ENCODE measurements around the gene KCNMA1. TPM values are rescaled to one million over a fixed set of nuclear protein-coding genes. Genes with fewer than 3 reads are reported as not detected.

The KCNMA1 gene
- polyA plus RNA-seq, 4 donors, result 2.7 to 8.6 (median 7.7) TPM

- WGBS, 3 donors, result 59 to 72% (median 71%) methylated on average over 2 of the region's 2 CpGs
- FAIRE-seq (no peak), DNase-seq (no peak)
- Histone ChIP-seq H3K4me1 (ENCODE audit: control insufficient read depth in 3 of 3, insufficient read depth in 2 of 3, low read depth in 1 of 3, low read length in 2 of 3) (no peaks in the 10 kb centered on the region), H3K9me3 (ENCODE audit: control insufficient read depth in 2 of 2, insufficient read depth in 1 of 2, low read depth in 1 of 2, low read length in 1 of 2) (no peaks in the 10 kb centered on the region), H3K4me3 (ENCODE audit: low read depth in 1 of 3, low read length in 3 of 3) (no peak overlapping the region), H3K27me3 (ENCODE audit: control insufficient read depth in 3 of 3, insufficient read depth in 3 of 3, low read length in 3 of 3) (no peaks in the 10 kb centered on the region), H3K27ac (ENCODE audit: low read depth in 1 of 3, low read length in 2 of 3) (no peak overlapping the region), H3K36me3 (ENCODE audit: control insufficient read depth in 3 of 3, insufficient read depth in 2 of 3, low read depth in 1 of 3, low read length in 3 of 3) (no peaks in the 10 kb centered on the region)
Observed at GRCh38 chr10:77398558-77398957, 239.1 kb downstream of the KCNMA1 start.

GRCh38 chr10:77397103-77397502, 240.5 kb downstream of the KCNMA1 start:
- Histone ChIP-seq H3K27me3 (ENCODE audit: control insufficient read depth in 3 of 3, insufficient read depth in 3 of 3, low read length in 3 of 3) (no peaks in the 10 kb centered on the region), H3K36me3 (ENCODE audit: control insufficient read depth in 3 of 3, insufficient read depth in 2 of 3, low read depth in 1 of 3, low read length in 3 of 3) (no peaks in the 10 kb centered on the region), H3K4me3 (ENCODE audit: low read depth in 1 of 3, low read length in 3 of 3) (no peak overlapping the region), H3K4me1 (ENCODE audit: control insufficient read depth in 3 of 3, insufficient read depth in 2 of 3, low read depth in 1 of 3, low read length in 2 of 3) (no peaks in the 10 kb centered on the region), H3K9me3 (ENCODE audit: control insufficient read depth in 2 of 2, insufficient read depth in 1 of 2, low read depth in 1 of 2, low read length in 1 of 2) (no peaks in the 10 kb centered on the region), H3K27ac (ENCODE audit: low read depth in 1 of 3, low read length in 2 of 3) (no peak overlapping the region)
- DNase-seq, result no peak
- WGBS, 3 donors, result 82 to 88% (median 83%) methylated on average over 4 of the region's 4 CpGs
- FAIRE-seq, result no peak

- FAIRE-seq, result no peak
- no peaks in the 10 kb centered on the region for H3K27me3 ChIP-seq (ENCODE audit: control insufficient read depth in 3 of 3, insufficient read depth in 3 of 3, low read length in 3 of 3)
- no peak for DNase-seq
- no peak overlapping the region for H3K4me3 ChIP-seq (ENCODE audit: low read depth in 1 of 3, low read length in 3 of 3)
- peaks cover 0 to 3% (median 0%) of the 10 kb centered on the region in 3 donors for H3K4me1 ChIP-seq (ENCODE audit: control insufficient read depth in 3 of 3, insufficient read depth in 2 of 3, low read depth in 1 of 3, low read length in 2 of 3)
- H3K9me3 ChIP-seq (ENCODE audit: control insufficient read depth in 2 of 2, insufficient read depth in 1 of 2, low read depth in 1 of 2, low read length in 1 of 2), result no peaks in the 10 kb centered on the region
- WGBS, 3 donors, result 89 to 94% (median 92%) methylated on average over 2 of the region's 2 CpGs
- H3K36me3 ChIP-seq (ENCODE audit: control insufficient read depth in 3 of 3, insufficient read depth in 2 of 3, low read depth in 1 of 3, low read length in 3 of 3), result no peaks in the 10 kb centered on the region
- no peak overlapping the region for H3K27ac ChIP-seq (ENCODE audit: low read depth in 1 of 3, low read length in 2 of 3)
Observed at GRCh38 chr10:77396290-77396689, 241.3 kb downstream of the KCNMA1 start.

GRCh38 chr10:77393821-77394501, 243.6 kb downstream of the KCNMA1 start:
- H3K27ac ChIP-seq (ENCODE audit: low read depth in 1 of 3, low read length in 2 of 3), result no peak overlapping the region

GRCh38 chr10:77393411-77393810, 244.2 kb downstream of the KCNMA1 start:
- H3K4me3 ChIP-seq (ENCODE audit: low read depth in 1 of 3, low read length in 3 of 3), result no peak overlapping the region
- peaks cover 0 to 3% (median 0%) of the 10 kb centered on the region in 3 donors for H3K27me3 ChIP-seq (ENCODE audit: control insufficient read depth in 3 of 3, insufficient read depth in 3 of 3, low read length in 3 of 3)
- DNase-seq, result no peak
- no peaks in the 10 kb centered on the region for H3K36me3 ChIP-seq (ENCODE audit: control insufficient read depth in 3 of 3, insufficient read depth in 2 of 3, low read depth in 1 of 3, low read length in 3 of 3)
- no peak for FAIRE-seq
- H3K9me3 ChIP-seq (ENCODE audit: control insufficient read depth in 2 of 2, insufficient read depth in 1 of 2, low read depth in 1 of 2, low read length in 1 of 2), result no peaks in the 10 kb centered on the region
- 85 to 90% (median 88%) methylated on average over 3 of the region's 3 CpGs for WGBS, 3 donors
- no peak overlapping the region for H3K27ac ChIP-seq (ENCODE audit: low read depth in 1 of 3, low read length in 2 of 3)
- H3K4me1 ChIP-seq (ENCODE audit: control insufficient read depth in 3 of 3, insufficient read depth in 2 of 3, low read depth in 1 of 3, low read length in 2 of 3), result peaks cover 0 to 3% (median 0%) of the 10 kb centered on the region in 3 donors

More at GRCh38 chr10:77393821-77394501, 243.6 kb downstream of the KCNMA1 start:
- Histone ChIP-seq H3K4me1 (ENCODE audit: control insufficient read depth in 3 of 3, insufficient read depth in 2 of 3, low read depth in 1 of 3, low read length in 2 of 3) (peaks cover 0 to 3% (median 0%) of the 10 kb centered on the region in 3 donors), H3K36me3 (ENCODE audit: control insufficient read depth in 3 of 3, insufficient read depth in 2 of 3, low read depth in 1 of 3, low read length in 3 of 3) (no peaks in the 10 kb centered on the region), H3K4me3 (ENCODE audit: low read depth in 1 of 3, low read length in 3 of 3) (no peak overlapping the region), H3K9me3 (ENCODE audit: control insufficient read depth in 2 of 2, insufficient read depth in 1 of 2, low read depth in 1 of 2, low read length in 1 of 2) (no peaks in the 10 kb centered on the region), H3K27me3 (ENCODE audit: control insufficient read depth in 3 of 3, insufficient read depth in 3 of 3, low read length in 3 of 3) (peaks cover 0 to 3% (median 0%) of the 10 kb centered on the region in 3 donors)
- FAIRE-seq (no peak), DNase-seq (no peak)
- WGBS, 3 donors, result 70 to 78% (median 76%) methylated on average over 9 of the region's 9 CpGs

GRCh38 chr10:77392851-77393250, 244.8 kb downstream of the KCNMA1 start:
- no peak for FAIRE-seq
- DNase-seq, result no peak
- WGBS, 3 donors, result 54 to 84% (median 70%) methylated on average over 6 of the region's 6 CpGs
- H3K9me3 ChIP-seq (ENCODE audit: control insufficient read depth in 2 of 2, insufficient read depth in 1 of 2, low read depth in 1 of 2, low read length in 1 of 2), result no peaks in the 10 kb centered on the region
- H3K4me3 ChIP-seq (ENCODE audit: low read depth in 1 of 3, low read length in 3 of 3), result no peak overlapping the region
- H3K27me3 ChIP-seq (ENCODE audit: control insufficient read depth in 3 of 3, insufficient read depth in 3 of 3, low read length in 3 of 3), result peaks cover 0 to 3% (median 0%) of the 10 kb centered on the region in 3 donors
- H3K4me1 ChIP-seq (ENCODE audit: control insufficient read depth in 3 of 3, insufficient read depth in 2 of 3, low read depth in 1 of 3, low read length in 2 of 3), result peaks cover 0 to 3% (median 0%) of the 10 kb centered on the region in 3 donors
- no peaks in the 10 kb centered on the region for H3K36me3 ChIP-seq (ENCODE audit: control insufficient read depth in 3 of 3, insufficient read depth in 2 of 3, low read depth in 1 of 3, low read length in 3 of 3)
- H3K27ac ChIP-seq (ENCODE audit: low read depth in 1 of 3, low read length in 2 of 3), result no peak overlapping the region

- H3K4me1 ChIP-seq (ENCODE audit: control insufficient read depth in 3 of 3, insufficient read depth in 2 of 3, low read depth in 1 of 3, low read length in 2 of 3), result peaks cover 0 to 3% (median 0%) of the 10 kb centered on the region in 3 donors
- no peaks in the 10 kb centered on the region for H3K36me3 ChIP-seq (ENCODE audit: control insufficient read depth in 3 of 3, insufficient read depth in 2 of 3, low read depth in 1 of 3, low read length in 3 of 3)
- no peak for FAIRE-seq
- H3K9me3 ChIP-seq (ENCODE audit: control insufficient read depth in 2 of 2, insufficient read depth in 1 of 2, low read depth in 1 of 2, low read length in 1 of 2), result no peaks in the 10 kb centered on the region
- H3K27ac ChIP-seq (ENCODE audit: low read depth in 1 of 3, low read length in 2 of 3), result no peak overlapping the region
- WGBS, 3 donors, result 79 to 85% (median 84%) methylated on average over 2 of the region's 2 CpGs
- DNase-seq, result no peak
- H3K4me3 ChIP-seq (ENCODE audit: low read depth in 1 of 3, low read length in 3 of 3), result no peak overlapping the region
- peaks cover 0 to 3% (median 0%) of the 10 kb centered on the region in 3 donors for H3K27me3 ChIP-seq (ENCODE audit: control insufficient read depth in 3 of 3, insufficient read depth in 3 of 3, low read length in 3 of 3)
Observed at GRCh38 chr10:77392236-77392721, 245.3 kb downstream of the KCNMA1 start.

GRCh38 chr10:77391605-77392235, 245.9 kb downstream of the KCNMA1 start:
- Histone ChIP-seq H3K36me3 (ENCODE audit: control insufficient read depth in 3 of 3, insufficient read depth in 2 of 3, low read depth in 1 of 3, low read length in 3 of 3) (no peaks in the 10 kb centered on the region), H3K4me3 (ENCODE audit: low read depth in 1 of 3, low read length in 3 of 3) (no peak overlapping the region), H3K27me3 (ENCODE audit: control insufficient read depth in 3 of 3, insufficient read depth in 3 of 3, low read length in 3 of 3) (peaks cover 0 to 3% (median 0%) of the 10 kb centered on the region in 3 donors), H3K27ac (ENCODE audit: low read depth in 1 of 3, low read length in 2 of 3) (no peak overlapping the region), H3K9me3 (ENCODE audit: control insufficient read depth in 2 of 2, insufficient read depth in 1 of 2, low read depth in 1 of 2, low read length in 1 of 2) (no peaks in the 10 kb centered on the region), H3K4me1 (ENCODE audit: control insufficient read depth in 3 of 3, insufficient read depth in 2 of 3, low read depth in 1 of 3, low read length in 2 of 3) (peaks cover 0 to 3% (median 0%) of the 10 kb centered on the region in 3 donors)
- 20 to 27% (median 24%) methylated on average over 11 to 12 of the region's 12 CpGs for WGBS, 3 donors
- DNase-seq (peak; percentile 73 to 76), FAIRE-seq (no peak)

Measured in small intestine (tissue), 7 donors.